NCI-H2196 treated with DMSO at 0.1 percent for 48 hours (cell line): ENCODE data around the gene SPON1.

Experiments
- DNase-seq: peaks from one replicate; lab custom pipeline; 2025; ENCODE audit not compliant: unreplicated experiment; lab: John Stamatoyannopoulos, UW

SPON1 gene

DNA sequence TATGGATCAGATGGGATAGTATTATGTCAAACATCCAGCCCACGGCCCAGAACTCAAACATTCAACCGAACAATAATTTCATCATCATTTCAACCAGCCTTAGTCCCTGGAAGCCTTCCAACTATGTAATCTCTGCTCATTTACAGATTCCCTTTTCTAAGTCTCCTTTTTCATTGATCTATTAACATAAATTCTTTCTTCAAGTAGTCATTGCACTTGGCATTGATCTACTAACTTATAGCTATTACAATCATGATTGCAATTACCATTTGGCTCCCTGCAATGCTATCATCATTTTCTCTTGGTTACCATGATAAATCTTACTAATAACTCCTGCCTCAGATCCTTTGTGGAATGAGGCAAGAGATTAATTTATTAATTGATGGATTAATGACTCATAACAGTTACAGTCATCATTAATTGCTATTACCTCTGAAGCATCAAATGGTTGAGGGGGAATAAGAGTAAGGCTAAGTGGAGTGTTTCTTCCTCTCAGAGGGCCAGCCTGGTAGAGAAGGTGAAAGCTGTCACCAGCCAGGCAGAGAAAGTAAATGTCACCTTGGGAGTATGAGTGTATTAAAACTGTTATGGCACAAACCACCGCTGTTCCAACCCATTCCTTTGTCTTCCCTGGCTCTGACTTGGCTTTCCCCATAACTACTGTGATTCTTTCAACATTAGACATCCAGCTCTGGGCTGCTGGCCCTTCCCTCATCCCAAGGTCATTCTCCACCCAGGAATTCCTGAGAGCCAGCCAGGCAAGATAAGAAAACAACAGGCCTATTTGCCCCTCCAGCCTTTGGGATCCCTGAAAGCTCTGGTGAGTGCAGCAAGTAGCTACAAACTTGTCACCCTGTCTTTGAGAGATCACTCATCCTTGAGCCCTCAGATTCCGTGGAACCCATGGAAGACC is 221.8 kb downstream of the SPON1 start:
- DNase-seq, result no peak

DNA sequence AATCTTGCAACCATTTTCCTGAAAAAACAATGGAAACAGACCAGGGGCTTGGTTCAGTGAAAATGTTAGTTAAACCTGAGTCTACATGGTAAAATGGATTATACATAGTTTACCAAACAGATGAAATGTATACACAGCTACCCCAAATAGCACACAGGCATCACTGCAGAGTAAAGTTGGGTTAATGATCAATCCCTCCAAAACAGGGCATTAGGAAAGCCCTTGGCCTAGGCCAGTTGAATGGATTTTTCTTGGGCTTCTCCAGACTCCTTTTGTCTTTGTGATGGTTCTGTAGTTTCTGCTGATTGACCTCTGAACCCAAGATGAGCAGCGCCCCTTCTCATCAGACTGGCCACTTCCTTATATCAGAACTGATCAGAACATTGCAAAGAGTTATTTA is 222.9 kb downstream of the SPON1 start:
- DNase-seq, result no peak

DNA sequence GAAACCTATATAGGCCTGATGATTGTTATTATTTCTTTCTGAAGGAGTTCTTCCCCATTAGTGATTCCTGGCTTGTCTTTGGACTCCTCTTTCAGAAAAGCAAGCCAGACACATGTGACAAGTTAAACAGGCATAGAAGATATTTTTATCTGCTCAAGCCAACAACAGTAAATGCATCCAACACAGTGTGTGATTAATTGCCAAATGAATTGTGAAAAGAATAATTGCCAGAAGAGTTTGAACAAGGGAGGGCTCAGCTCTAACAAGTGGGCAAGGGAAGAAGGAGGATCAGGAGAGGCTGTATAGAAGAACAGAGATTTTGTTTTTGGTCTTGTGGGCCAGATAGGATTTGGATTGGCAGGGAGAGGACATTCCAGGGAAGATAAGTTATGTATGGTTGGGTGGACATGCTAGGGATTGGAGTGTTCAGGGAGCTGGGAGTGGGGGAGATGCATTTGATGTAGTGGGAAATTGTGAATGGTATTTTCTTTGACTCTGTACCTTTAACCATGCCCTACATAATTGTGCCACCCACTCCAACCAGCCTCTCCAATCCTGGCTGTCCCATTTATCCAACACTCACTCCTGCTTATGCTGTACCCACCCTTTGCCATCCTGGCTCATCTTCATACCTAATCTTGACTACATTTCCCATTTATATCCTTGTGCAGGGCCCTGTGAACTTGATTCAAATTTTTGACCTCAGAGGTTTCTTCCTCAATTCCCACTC is 223.7 kb downstream of the SPON1 start:
- no peak for DNase-seq

DNA sequence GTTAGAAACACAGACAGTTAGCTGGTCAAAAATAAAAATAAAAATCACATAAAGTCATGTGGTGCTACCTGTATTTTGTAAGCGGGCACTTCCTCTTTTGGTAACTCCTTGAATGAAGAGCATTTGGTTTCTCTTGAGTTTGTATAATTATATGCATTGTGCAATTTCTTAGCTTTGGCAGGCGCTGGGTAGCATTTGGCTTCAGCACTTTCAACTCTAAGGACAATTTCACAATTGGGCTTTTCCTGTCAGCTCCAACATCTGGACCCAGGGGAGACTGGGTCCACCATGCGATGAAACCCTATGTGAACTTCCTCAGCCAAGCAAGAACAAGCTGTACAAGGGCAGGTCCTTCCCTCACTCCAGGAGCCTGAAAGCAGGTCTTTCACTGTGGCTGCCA is 227.4 kb downstream of the SPON1 start:
- DNase-seq, result no peak

DNA sequence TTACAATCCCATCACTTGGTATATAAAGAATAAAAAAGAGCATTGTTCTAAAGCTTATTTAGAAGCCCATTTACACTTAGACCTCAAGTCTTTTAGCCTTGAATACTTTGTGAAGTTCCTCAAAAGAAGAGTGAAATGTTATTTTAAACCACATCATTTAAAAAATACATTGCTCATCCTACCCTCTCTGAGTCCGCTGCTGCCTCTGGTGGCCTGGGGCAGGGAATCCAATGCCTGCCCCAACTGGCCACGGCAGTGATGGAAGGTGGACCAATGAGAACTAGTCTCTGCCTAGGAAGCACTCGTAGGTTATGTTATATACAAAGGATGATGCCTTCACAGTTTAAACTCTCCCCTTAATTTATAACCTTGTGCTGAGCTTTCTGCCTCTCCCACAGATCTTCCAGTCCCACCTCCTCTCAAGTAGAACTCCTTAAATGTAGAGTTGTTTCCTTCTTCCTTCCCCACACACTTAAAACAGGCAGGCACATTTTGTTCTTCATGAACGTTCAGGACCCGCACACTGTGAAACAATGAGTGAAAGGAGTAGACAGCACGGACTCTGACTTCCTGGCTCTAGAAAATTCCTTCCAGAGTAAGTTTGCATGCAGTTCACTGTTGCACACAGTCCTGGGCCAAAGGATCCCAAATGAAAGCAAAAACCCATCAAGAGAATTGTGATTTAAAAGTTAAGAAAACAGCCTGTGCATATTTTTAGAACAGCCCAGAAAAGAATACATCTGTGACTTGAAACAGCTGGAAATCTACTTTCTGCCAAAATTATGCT is 228.7 kb downstream of the SPON1 start:
- no peak for DNase-seq

DNA sequence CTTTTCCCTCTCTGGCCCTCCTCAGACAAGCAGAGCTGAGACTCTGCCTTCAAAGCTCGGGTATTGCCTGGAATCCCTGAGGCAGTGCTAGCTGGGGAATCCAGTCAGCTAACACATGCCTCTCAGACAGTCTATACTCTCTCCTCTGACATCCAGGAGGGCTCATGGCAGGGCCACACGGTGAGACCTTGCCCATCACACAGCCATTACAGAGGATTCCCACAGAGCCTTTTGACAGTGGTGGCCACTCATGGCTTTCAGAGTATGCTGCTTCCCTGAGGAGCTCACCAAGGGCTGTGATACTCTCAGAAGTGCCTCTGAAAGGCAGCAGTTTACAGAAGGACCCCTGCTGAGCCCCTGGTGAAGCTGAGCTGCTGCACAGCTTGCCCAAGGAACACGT is 231.1 kb downstream of the SPON1 start:
- no peak for DNase-seq

DNA sequence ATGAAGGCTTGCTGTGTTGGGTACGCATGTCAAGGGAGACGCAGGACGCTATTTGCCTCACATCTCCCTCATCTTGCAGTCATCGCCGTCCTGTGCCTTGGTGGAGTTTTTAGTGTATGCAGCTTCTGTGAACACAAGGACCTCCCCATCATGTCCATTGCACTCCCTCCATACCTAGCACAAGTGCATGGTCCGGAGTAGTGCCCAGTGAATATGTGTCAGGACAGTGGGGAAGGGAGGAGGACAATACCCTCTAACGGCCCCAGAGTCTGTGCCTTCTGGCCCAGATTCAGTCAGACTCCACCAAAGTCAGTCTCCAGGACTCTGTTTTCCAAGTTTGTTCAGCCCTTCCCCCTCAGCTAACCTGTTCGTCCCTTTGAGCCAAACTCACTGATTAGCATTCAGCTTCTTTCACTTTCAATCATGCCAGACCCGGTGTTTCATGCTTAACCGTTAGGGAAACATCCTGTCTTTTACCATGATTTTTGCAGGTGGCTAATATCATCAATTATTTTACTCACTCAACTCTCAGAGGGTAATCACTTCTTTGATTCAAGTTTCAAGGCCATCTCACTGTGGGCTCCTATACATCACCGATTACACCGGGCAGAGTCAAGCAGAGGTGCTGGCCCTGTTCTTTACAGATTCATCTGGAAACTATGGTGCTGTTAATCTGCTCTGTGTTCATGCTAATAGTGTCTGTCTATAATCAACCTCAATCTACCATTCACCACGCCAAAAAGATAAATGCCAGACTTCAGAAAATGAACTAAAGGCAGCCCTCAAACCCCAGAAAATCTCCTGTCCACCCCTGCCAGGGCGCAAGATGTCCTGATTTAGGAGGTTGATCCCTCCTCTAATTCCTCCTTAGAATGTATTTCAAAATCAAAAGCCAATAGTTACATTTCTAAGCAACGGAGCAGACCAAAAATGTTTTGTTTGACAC is 240.0 kb downstream of the SPON1 start:
- DNase-seq, result no peak

DNA sequence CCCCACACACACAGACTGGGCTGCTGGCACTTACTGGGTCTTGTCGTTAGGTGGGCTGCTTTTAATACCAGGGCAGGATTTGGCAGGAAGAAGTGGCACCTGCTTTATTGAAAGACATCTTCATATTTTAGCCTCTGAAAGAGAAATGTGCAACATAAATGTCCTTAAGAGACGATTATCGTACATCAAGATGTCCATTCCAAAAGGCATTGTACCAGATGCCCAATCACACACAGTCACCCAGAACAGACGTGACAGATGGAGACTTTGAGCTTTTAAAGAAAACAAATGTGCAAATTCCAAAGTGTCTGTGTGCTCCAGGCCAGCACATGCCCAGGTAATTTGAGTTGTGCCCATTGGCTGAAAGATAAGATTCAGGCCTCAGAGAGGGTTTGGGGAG is 240.8 kb downstream of the SPON1 start:
- no peak for DNase-seq

DNA sequence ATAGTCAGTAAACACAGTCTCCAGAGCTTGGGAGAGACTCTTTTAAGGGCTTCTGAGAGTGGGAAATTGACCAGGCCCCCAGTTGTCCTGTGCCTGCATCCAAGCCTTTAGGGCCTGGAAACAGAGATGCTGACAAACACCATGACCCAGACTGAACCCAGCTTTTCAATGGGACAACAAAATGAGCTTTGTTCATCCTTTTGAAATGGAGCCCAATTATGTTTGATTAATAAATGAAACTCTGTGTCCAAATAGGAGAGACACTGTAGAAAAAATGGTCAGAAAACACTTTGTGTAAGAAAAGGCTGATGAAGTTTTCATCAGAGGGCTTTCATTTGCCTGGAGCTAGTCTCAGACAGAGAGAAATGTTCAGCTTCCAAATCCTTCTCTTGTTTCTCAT is 250.5 kb downstream of the SPON1 start:
- DNase-seq, result no peak

DNA sequence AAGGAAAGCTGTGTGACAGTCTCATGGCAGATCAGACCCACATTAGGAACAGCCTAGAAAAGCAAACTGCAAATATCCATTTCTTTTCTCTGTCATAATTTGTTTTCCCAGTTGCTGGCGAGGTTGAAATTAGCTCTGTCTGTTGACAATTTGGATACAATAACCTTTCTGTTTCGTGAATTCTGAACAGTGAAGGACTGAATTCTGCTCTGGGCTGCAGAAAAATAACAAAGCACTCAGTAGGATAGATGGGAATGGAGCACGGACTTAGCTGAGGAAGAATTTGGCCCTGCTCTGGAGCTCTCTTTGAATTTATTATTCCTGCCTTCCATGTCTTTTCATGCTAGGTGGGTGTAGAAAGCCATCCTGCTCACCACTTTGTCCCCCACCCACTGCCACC is 256.2 kb downstream of the SPON1 start:
- no peak for DNase-seq

DNA sequence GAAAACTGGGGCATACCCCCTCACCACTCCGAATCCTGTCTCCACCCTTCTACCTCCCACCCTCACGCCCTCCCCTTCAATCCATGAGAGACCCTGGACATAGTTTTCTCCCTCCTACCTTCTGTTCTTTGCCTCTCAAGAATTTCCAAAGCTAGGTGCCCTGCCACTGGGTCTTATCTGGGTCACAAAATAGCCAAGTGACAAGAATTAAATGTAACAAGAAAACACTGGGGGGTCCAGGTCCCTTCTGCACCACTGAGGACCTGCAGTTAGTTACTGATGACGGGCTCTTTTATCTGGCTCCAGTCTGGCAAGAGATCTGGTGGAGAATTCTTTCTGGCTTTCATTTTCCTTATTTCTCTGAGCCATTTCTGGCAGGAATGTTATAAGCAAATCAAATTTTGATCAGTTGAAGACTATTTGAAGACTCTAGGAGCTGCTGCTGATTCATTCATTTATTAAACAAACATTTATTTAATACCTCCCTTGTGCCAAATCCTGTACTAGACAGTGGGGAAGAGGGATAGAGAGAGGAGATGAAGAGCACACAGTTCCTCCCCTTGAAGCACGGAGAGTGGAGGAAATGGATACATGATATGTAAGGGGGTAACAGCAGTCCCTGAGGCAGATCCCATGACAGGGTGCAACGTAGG is 261.2 kb downstream of the SPON1 start:
- DNase-seq, result no peak

DNA sequence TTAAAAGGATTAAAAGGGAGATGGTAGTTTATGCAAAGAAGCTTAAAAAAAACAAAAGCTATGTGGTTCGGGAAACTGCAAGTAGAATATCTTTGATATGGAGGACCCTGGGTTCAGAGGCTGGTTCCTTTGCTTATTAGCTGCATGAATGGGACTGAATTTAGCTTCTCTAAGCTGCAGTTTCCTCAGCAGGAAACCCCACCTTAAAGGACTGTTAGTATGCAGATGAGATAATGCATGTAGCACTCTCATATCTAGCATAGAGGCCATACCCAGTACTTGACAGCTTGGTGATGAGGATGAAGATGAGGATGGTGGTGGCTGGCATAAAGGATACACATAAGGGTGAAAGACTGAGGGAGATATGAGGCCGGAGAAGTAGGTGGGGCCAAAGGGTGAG is 261.9 kb downstream of the SPON1 start:
- no peak for DNase-seq

DNA sequence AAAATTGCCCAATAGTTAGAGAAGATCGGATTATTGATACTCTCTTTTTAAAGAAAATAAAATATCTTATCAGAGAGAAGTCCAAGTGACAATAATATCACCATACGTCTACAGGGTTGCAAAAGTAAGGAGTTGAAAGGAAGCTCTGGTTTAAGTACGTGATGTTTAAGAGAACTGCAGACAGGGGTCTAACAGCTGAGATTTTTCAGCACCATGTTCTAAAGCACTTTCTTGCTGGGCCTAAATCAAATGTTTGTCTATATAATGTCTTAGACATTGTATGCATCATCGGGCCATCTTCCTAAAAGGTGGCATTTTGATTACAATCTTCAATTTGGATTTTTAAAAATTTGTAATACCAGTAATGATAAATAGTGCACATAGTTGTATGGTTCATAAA is 263.1 kb downstream of the SPON1 start:
- no peak for DNase-seq

DNA sequence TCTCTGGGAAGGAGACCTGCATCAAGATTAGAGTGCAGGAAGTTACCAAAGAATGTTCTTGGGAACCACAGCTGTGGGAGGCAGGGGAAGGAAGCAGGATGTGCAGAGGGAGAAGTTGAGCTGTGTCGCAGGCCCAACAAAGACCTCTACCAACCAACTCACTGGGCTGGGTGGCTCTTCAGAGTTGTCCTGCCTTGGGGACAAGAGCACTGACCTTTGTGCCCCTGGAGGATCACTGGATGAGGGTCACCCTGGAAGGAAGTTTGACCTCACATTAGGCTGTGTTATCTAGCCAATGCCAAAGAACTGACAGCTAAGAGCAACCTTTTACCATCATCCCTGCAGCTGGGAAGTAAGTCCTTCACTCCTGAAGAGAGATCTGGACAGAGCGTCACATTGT is 265.8 kb downstream of the SPON1 start:
- no peak for DNase-seq

DNA sequence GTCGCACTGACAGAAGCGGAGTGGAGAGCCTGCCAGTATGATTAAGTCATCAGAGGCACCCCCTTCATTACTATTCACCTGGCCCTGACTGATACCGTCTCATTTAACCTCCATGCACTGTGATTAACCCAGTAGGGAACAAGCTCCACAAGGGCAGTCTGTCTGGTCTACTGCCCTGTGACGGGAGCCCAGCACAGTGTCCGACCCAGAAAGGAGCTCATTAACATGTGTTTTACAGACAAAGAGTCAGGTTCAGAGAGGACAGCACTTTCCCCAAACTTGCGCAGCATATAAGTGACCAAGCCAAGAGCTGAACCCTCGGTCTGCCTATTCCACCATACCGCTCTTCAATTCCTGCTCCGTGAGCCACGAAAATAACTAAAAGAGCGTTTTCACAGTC is 266.9 kb downstream of the SPON1 start:
- no peak for DNase-seq

DNA sequence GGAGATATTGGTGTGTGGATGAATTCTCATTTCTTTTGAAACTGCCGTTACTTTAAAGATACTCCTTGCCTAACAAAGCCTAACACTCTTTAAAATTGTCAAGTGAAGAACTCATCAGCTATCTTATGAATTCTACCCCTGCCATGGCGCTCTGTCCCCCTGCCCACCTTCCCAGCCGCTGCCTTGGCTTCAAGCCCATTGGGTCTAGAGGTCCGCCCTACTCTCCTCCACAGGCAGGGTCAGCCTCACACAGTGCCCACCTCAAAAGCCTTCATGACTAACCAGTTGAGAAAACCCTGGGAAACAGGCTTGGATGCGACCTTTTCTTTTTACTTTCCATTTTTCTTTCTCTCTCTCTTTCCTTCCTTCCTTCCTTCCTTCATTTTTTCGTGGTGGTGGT is 267.9 kb downstream of the SPON1 start:
- no peak for DNase-seq

DNA sequence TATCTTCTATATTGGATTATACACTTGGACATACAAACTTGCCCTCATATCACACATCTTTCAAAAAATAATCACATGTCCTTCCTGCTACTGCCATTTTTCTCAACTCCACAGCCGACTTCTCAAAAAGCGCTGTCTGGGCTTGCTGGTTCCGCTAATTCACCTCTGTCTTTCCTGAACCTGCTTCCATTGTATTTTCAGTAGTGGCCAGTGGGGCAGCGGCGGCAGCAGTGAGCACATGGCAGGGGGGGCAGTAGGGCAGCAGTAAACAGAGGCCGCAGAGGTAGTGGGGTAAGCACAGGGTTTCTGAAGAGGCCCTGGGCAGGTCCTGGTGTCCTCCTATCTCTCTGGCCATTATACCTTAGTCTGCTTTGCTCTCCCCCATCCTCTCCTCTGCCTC is 270.1 kb downstream of the SPON1 start:
- DNase-seq, result no peak

DNA sequence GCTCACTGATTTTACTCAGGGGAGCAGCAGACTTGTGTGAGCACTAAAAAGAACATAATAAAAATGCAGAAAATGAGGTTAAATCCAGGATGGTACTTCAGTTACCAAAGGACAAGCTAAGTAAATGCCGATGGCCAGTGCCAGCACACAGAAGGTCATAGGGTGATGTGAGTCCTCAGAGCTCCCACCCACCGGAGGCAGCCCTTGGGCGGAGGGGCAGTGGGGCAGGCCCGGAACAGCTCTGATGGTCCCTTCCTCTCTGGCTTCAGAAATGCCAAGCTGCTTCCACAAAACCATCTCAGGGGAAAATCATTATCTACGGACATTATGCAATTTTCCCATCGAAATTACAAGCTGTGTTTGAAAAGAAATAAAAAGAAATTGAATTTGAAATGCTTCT is 271.9 kb downstream of the SPON1 start:
- DNase-seq, result no peak

DNA sequence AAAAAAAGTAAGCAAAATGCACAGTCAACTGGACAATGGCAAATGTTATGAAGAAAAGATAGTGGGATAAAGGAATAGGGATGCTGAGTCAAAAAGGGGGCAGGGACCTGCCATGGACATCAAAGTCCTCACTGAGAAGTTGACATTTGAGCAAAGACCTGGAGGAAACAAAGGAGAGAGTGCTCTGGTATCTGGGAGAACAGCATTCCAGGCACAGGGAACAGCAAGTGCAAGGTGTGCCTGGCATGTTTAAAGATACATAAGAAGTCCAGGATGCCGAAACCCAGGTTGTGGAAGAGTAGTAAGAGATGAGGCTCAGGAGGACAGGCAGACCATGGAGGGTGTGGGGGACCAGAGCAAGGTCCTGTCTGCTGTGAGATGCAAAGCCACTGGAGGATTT is 273.2 kb downstream of the SPON1 start:
- DNase-seq, result no peak

DNA sequence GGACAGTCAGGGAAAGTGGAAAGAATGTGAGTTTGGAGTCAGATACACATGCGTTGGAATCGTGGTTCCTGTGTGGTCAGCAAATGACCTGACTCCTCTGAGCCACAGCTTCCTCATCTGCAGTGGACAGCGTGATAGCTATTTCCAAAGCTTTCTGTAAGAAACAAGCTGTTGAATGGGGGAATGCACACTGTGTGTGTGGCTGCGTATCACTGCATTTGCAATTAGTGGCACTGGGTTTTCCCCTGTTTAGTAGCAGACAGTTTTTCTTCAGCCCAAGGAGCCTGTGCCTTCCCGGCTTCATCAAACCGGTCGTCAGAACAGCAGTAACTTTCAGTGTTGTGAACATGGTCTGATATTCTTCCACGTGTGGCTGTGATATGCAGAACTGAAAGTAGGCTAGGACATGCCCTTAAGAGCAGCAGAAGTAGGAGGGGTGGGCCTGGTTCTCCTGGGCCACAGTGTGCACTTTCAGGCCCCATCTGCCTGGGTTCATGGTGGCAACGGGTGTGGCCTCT is 275.0 kb downstream of the SPON1 start:
- DNase-seq, result no peak
